ENCODE measurements around the gene CAMTA1.

The CAMTA1 gene

GRCh38 chr1:7615138-7615537 lies 829.9 kb downstream of the CAMTA1 start:
- TF ChIP-seq CTCF (conservative IDR thresholded peaks at IDR 0.05; ENCODE audit: low read depth): no peak
- CTCF ChIA-PET: no interaction called here

GRCh38 chr1:7616076-7616832 lies 831.0 kb downstream of the CAMTA1 start:
- ChIA-PET CTCF (interaction anchor here (0.7 kb wide), 1 partner anchor 37 kb away, joined by 3 read pairs; no protein-coding TSS in a partner anchor), POLR2A (ENCODE audit: low non-redundant PET) (no interaction called here)
- TF ChIP-seq CTCF (conservative IDR thresholded peaks at IDR 0.05; ENCODE audit: low read depth): no peak
- no peak overlapping the region for H3K27ac ChIP-seq
- peak; percentile 49 for DNase-seq (ENCODE audit: low spot score)

More at GRCh38 chr1:7615138-7615537, 829.9 kb downstream of the CAMTA1 start:
- POLR2A ChIA-PET (ENCODE audit: low non-redundant PET): no interaction called here
- no peak overlapping the region for H3K27ac ChIP-seq
- DNase-seq (ENCODE audit: low spot score): no peak

- TF ChIP-seq CTCF (conservative IDR thresholded peaks at IDR 0.05; ENCODE audit: low read depth): no peak
- DNase-seq (ENCODE audit: low spot score): no peak
- ChIA-PET POLR2A (ENCODE audit: low non-redundant PET) (no interaction called here), CTCF (no interaction called here)
- H3K27ac ChIP-seq: no peak overlapping the region
Observed at GRCh38 chr1:7616953-7617352, 831.7 kb downstream of the CAMTA1 start.

GRCh38 chr1:7617826-7618225 lies 832.6 kb downstream of the CAMTA1 start:
- TF ChIP-seq CTCF (conservative IDR thresholded peaks at IDR 0.05; ENCODE audit: low read depth): no peak
- ChIA-PET POLR2A (ENCODE audit: low non-redundant PET) (no interaction called here), CTCF (interaction anchor here (0.6 kb wide), 1 partner anchor 50 kb away, joined by 3 read pairs; no protein-coding TSS in a partner anchor)
- no peak overlapping the region for H3K27ac ChIP-seq
- DNase-seq (ENCODE audit: low spot score): no peak

GRCh38 chr1:7620196-7620595 lies 834.9 kb downstream of the CAMTA1 start:
- no peak for DNase-seq (ENCODE audit: low spot score)
- TF ChIP-seq CTCF (conservative IDR thresholded peaks at IDR 0.05; ENCODE audit: low read depth): no peak
- CTCF ChIA-PET: no interaction called here
- no peak overlapping the region for H3K27ac ChIP-seq
- POLR2A ChIA-PET (ENCODE audit: low non-redundant PET): no interaction called here

GRCh38 chr1:7621334-7622219 lies 836.3 kb downstream of the CAMTA1 start:
- CTCF ChIA-PET: no interaction called here
- no peak overlapping the region for H3K27ac ChIP-seq
- no peak for DNase-seq (ENCODE audit: low spot score)
- POLR2A ChIA-PET (ENCODE audit: low non-redundant PET): no interaction called here
- TF ChIP-seq CTCF (conservative IDR thresholded peaks at IDR 0.05; ENCODE audit: low read depth): no peak
